Left renal pelvis (tissue), 4 donors: ENCODE data around the gene IL1RAPL2. TPM values are rescaled to one million over a fixed set of nuclear protein-coding genes. Genes with fewer than 3 reads are reported as not detected.
A peak's percentile ranks its signal among the peaks of the same experiment; 100 is the strongest.

ENCODE experiments used
- DNase-seq, 4 donors: peaks; one replicate each; pipeline ENCODE4 v3.0.0-alpha.2; 2013; ENCODE audit warnings: low read depth in 4 of 4, low spot score in 3 of 4
- polyA plus RNA-seq, 4 donors: library from polyadenylated mRNA; unstranded; fragments of 120-200 nt; gene quantifications; one replicate each; pipeline ENCODE4 v1.2.1, GENCODE V29; 2013; ENCODE audit not compliant: insufficient read length in 4 of 4

Gene IL1RAPL2
- polyA plus RNA-seq, 4 donors = 0.72 to 1.5 (median 1.1) TPM

- no peak for DNase-seq
These were observed 675.1 kb downstream of the IL1RAPL2 start for GRCh38 chrX:105241056-105241455.

GRCh38 chrX:105260291-105261043, 694.5 kb downstream of the IL1RAPL2 start:
- DNase-seq = no peak

- no peak for DNase-seq
These were observed 697.2 kb downstream of the IL1RAPL2 start for GRCh38 chrX:105263171-105263570.

GRCh38 chrX:105263801-105264200, 697.8 kb downstream of the IL1RAPL2 start:
- no peak for DNase-seq

GRCh38 chrX:105265093-105265492, 699.1 kb downstream of the IL1RAPL2 start:
- peak in 1 of 4 donors; percentile 2 for DNase-seq

- DNase-seq = no peak
These were observed 700.5 kb downstream of the IL1RAPL2 start for GRCh38 chrX:105266456-105266855.

DNA sequence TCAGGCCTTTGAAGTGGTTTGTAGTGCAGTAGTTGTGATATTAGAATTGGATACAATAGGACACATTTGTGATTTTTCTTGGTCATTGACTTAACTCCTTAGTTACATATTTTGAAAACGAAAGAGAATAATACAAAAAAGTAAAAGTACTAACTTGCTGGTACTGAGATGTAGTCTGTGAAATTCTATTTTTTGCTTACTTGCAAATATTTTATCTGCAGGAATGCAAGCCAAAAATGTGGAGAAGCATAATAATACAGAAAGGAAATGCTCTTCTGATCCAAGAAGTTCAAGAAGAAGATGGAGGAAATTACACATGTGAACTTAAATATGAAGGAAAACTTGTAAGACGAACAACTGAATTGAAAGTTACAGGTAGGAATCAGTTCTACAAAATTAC, 701.2 kb downstream of the IL1RAPL2 start:
- DNase-seq = no peak

GRCh38 chrX:105269386-105269785, 703.4 kb downstream of the IL1RAPL2 start:
- DNase-seq = no peak

- no peak for DNase-seq
These were observed 707.3 kb downstream of the IL1RAPL2 start for GRCh38 chrX:105273326-105273725.

GRCh38 chrX:105274091-105274490, 708.1 kb downstream of the IL1RAPL2 start:
- no peak for DNase-seq

DNA sequence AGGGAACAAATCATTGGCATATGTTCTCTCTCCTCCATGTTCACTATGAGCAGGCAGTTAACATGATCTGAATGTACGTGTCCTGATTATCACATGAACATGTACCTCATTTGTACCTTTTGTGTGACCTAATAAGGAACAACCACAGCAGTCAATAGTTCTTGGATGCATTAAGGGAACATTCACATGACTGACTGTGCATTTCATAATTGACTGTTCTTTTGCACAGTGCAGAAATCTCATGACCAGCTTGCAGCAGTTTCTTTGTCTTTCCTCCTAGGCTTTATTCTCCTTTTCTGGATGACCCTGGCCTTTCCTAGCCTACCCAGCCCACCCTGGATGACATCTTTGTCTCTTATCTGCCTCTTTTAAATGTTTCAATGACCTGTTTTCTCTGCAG, 711.1 kb downstream of the IL1RAPL2 start:
- no peak for DNase-seq

DNA sequence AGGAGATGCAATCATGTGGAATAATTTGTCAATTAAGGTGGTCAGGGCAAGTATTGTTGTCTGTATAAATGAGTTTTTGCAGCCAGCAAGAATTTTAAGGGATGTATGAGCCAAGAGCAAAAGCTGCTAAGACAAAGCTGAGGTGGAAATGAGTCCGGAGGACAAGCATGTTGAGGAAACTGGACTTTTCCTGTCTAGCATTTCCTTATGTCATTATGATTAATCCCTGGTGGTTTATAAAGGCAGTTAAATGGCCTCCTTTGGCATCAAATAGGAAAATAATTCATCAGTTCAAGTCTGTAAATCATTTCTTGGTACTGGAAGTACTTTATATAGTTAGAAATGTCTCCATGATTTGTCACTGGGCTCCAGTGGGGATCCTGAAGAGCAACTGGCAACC, 716.1 kb downstream of the IL1RAPL2 start:
- no peak for DNase-seq

DNA sequence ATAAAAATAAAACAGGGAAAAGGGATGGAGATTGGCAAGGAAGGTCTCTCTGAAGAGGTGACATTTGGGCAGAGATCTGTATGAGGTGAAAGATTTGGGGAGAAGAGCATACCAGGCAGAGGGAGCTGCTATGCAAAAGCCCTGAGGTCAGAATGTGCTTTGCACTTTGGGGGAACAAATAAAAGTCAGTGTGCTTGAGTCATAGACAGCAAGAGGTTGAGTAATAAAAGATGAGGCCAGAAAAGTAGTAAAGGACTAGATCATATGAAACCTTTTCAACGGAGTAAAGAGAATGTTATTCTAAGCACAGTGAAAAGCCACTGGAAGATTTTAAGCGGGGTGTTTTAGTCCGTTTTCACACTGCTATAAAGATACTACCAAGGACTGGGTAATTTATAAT, 731.0 kb downstream of the IL1RAPL2 start:
- DNase-seq = no peak

DNA sequence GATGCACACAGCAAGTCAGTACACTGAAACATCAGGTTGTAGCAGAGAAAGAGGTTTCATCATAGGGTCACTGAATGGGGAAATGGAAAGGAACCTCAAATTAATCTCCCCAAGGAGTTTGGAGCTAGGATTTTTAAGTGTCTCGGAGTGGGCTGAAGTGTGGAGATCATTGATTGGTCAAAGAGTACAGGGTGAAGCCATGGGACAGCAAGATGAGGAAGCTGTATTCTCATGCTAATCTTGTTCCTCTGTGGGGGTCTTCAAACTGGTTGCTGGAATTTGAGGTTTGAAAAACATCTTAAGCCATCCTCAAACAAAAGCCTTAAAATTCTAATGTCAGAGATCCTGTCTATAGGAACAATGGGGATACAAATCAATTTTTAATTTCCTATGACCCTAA, 733.3 kb downstream of the IL1RAPL2 start:
- DNase-seq = no peak

DNA sequence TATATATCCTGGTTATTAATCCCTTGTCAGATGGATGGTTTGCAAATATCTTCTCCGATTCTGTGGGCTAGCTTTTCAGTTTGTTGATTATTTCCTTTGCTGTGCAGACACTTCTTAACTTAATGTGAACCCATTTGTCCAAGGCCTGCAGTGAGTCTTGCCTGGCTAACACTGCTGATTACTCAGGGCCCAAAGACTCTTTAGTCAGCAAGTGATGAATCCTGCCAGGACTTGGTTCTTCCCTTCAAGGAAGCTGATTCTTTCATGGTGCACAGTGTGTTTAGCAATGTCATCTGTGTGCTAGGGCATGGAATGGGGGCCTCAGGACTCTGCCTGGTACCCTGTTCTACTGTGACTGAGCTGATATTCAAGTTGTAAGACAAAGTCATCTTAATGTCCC, 736.2 kb downstream of the IL1RAPL2 start:
- no peak for DNase-seq

GRCh38 chrX:105307762-105308161, 741.8 kb downstream of the IL1RAPL2 start:
- no peak for DNase-seq

GRCh38 chrX:105313596-105313995, 747.6 kb downstream of the IL1RAPL2 start:
- DNase-seq = no peak

- DNase-seq = no peak
These were observed 748.5 kb downstream of the IL1RAPL2 start for GRCh38 chrX:105314458-105314857.

- no peak for DNase-seq
These were observed 749.2 kb downstream of the IL1RAPL2 start for GRCh38 chrX:105315248-105315647.

GRCh38 chrX:105317117-105317516, 751.1 kb downstream of the IL1RAPL2 start:
- DNase-seq = no peak

- DNase-seq = no peak
These were observed 757.9 kb downstream of the IL1RAPL2 start for GRCh38 chrX:105323928-105324327.

- no peak for DNase-seq
These were observed 762.8 kb downstream of the IL1RAPL2 start for GRCh38 chrX:105328773-105329172.

GRCh38 chrX:105331244-105331643, 765.2 kb downstream of the IL1RAPL2 start:
- DNase-seq = no peak
